SU-DHL-6 (cell line): ENCODE measurements around the gene C5AR1.
A peak's percentile ranks its signal among the peaks of the same experiment; 100 is the strongest.
"Not testable (repeated sequence)": the region's sequence is repeated elsewhere in the genome, so short reads cannot be mapped to it uniquely, and the experiment has no call there.

Source experiments
- H2AFZ ChIP-seq: fragments of 200-600 bp; sonication (generic); 2 replicates; pipeline ENCODE4 v1.6.1; 2014; ENCODE audit warnings: low read depth, mild to moderate bottlenecking, moderate library complexity, mixed read lengths, antibody characterized with exemption, low read length; ENCODE audit not compliant: severe bottlenecking
- H3F3A ChIP-seq: fragments of 200-600 bp; shearing (Covaris generic); 2 replicates; pipeline ENCODE4 v1.6.0; 2016; ENCODE audit warnings: antibody characterized with exemption, mild to moderate bottlenecking; ENCODE audit not compliant: insufficient read depth
- H3K27ac ChIP-seq: fragments of 200-600 bp; sonication (generic); 2 replicates; pipeline ENCODE4 v1.5.1; 2016; ENCODE audit warnings: low read depth, mild to moderate bottlenecking, low read length, moderate library complexity, mixed read lengths
- H3K27me3 ChIP-seq: fragments of 200-600 bp; sonication (generic), shearing (Covaris generic); 2 replicates; pipeline ENCODE4 v1.6.0; 2014; ENCODE audit warnings: mild to moderate bottlenecking, low read length
- H3K36me3 ChIP-seq: fragments of 200-600 bp; sonication (generic); 2 replicates; pipeline ENCODE4 v1.6.1; 2014; ENCODE audit warnings: mild to moderate bottlenecking, low read length, mixed read lengths
- H3K4me2 ChIP-seq: fragments of 300-600, 200-600 bp; shearing (Covaris generic), sonication (generic); 2 replicates; pipeline ENCODE4 v1.6.0; 2014; ENCODE audit warnings: low read length, low read depth, mild to moderate bottlenecking; ENCODE audit not compliant: poor library complexity, severe bottlenecking
- H3K4me3 ChIP-seq: fragments of 200-600 bp; sonication (generic); 2 replicates; pipeline ENCODE4 v1.5.1; 2014; ENCODE audit warnings: antibody characterized with exemption, low read length, mild to moderate bottlenecking, mixed read lengths; ENCODE audit not compliant: insufficient read depth, poor library complexity, severe bottlenecking
- H3K79me2 ChIP-seq: fragments of 200-600 bp; sonication (generic); 2 replicates; pipeline ENCODE4 v1.6.1; 2014; ENCODE audit warnings: mild to moderate bottlenecking, low read length, moderate library complexity; ENCODE audit not compliant: insufficient read depth
- H3K9ac ChIP-seq: fragments of 200-600 bp; sonication (generic); 2 replicates; pipeline ENCODE4 v1.7.0; 2014; ENCODE audit warnings: mild to moderate bottlenecking, low read length
- H3K9me2 ChIP-seq: fragments of 200-600 bp; sonication (generic); replicated peaks from 2 replicates; pipeline ENCODE4 v1.6.1; 2014; ENCODE audit warnings: low read length; ENCODE audit not compliant: insufficient read depth
- H3K9me3 ChIP-seq: fragments of 200-600 bp; sonication (generic); 2 replicates; pipeline ENCODE4 v1.6.1; 2014; ENCODE audit warnings: low read length, mixed read lengths; ENCODE audit not compliant: insufficient read depth
- H4K20me1 ChIP-seq: fragments of 200-600 bp; sonication (generic); 2 replicates; pipeline ENCODE4 v1.6.1; 2014; ENCODE audit warnings: low read depth, mild to moderate bottlenecking, antibody characterized with exemption, low read length, moderate library complexity, mixed read lengths
- EZH2phosphoT487 ChIP-seq: fragments of 200-600 bp; sonication (generic), shearing (Covaris generic); conservative IDR thresholded peaks from 2 replicates; pipeline ENCODE4 v1.6.1; 2018; ENCODE audit warnings: mild to moderate bottlenecking, antibody characterized with exemption, low read length, moderate library complexity, mixed read lengths
- TF ChIP-seq, protein P1 (sequence below): fragments of 200-600 bp; sonication (generic); IDR thresholded peaks from one replicate; pipeline ENCODE4 v1.5.1; 2017; ENCODE audit warnings: antibody characterized with exemption, mild to moderate bottlenecking, low read length, moderate library complexity; ENCODE audit not compliant: insufficient read depth, poor library complexity, severe bottlenecking

Gene C5AR1

GRCh38 chr19:47274891-47275761, 34.5 kb upstream of the C5AR1 start:
- no peaks in the 10 kb centered on the region for H4K20me1 ChIP-seq
- no peaks in the 10 kb centered on the region for H3K9me2 ChIP-seq
- TF ChIP-seq, protein P1, sequence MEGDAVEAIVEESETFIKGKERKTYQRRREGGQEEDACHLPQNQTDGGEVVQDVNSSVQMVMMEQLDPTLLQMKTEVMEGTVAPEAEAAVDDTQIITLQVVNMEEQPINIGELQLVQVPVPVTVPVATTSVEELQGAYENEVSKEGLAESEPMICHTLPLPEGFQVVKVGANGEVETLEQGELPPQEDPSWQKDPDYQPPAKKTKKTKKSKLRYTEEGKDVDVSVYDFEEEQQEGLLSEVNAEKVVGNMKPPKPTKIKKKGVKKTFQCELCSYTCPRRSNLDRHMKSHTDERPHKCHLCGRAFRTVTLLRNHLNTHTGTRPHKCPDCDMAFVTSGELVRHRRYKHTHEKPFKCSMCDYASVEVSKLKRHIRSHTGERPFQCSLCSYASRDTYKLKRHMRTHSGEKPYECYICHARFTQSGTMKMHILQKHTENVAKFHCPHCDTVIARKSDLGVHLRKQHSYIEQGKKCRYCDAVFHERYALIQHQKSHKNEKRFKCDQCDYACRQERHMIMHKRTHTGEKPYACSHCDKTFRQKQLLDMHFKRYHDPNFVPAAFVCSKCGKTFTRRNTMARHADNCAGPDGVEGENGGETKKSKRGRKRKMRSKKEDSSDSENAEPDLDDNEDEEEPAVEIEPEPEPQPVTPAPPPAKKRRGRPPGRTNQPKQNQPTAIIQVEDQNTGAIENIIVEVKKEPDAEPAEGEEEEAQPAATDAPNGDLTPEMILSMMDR: no peak
- no peak for TF ChIP-seq EZH2phosphoT487
- no peaks in the 10 kb centered on the region for H3K27me3 ChIP-seq
- H3K9ac ChIP-seq: peak overlapping the region; percentile 58
- H3K4me2 ChIP-seq: peak overlapping the region; percentile 61
- H3K9me3 ChIP-seq: no peaks in the 10 kb centered on the region
- no peak overlapping the region for H2AFZ ChIP-seq
- no peaks in the 10 kb centered on the region for H3K79me2 ChIP-seq
- no peaks in the 10 kb centered on the region for H3K36me3 ChIP-seq
- H3K4me3 ChIP-seq: peak overlapping the region; percentile 60
- no peak overlapping the region for H3K27ac ChIP-seq
- 0 out of 2 replicates have a peak, but pooled peaks cover 6% of the 10 kb centered on the region for H3F3A ChIP-seq

GRCh38 chr19:47275791-47276461, 33.7 kb upstream of the C5AR1 start:
- H2AFZ ChIP-seq: no peak overlapping the region
- H3K79me2 ChIP-seq: no peaks in the 10 kb centered on the region
- TF ChIP-seq, protein P1: no peak
- TF ChIP-seq EZH2phosphoT487: no peak
- H3K27me3 ChIP-seq: no peaks in the 10 kb centered on the region
- 0 out of 2 replicates have a peak overlapping the region, but pooled peaks have one; percentile 58 for H3K9ac ChIP-seq
- no peaks in the 10 kb centered on the region for H4K20me1 ChIP-seq
- H3K36me3 ChIP-seq: no peaks in the 10 kb centered on the region
- no peak overlapping the region for H3K27ac ChIP-seq
- H3K4me3 ChIP-seq: no peak overlapping the region
- no peaks in the 10 kb centered on the region for H3K9me2 ChIP-seq
- 0 out of 2 replicates have a peak, but pooled peaks cover 6% of the 10 kb centered on the region for H3F3A ChIP-seq
- H3K9me3 ChIP-seq: no peaks in the 10 kb centered on the region
- peak overlapping the region; percentile 61 for H3K4me2 ChIP-seq

GRCh38 chr19:47276513-47276912, 33.1 kb upstream of the C5AR1 start:
- H3K4me2 ChIP-seq, H3K27ac ChIP-seq, H2AFZ ChIP-seq, H3F3A ChIP-seq, H3K36me3 ChIP-seq, H3K9me3 ChIP-seq, H3K27me3 ChIP-seq, H3K4me3 ChIP-seq, H3K9ac ChIP-seq, H3K9me2 ChIP-seq, H3K79me2 ChIP-seq, H4K20me1 ChIP-seq: not testable (repeated sequence)

GRCh38 chr19:47280183-47280797, 29.4 kb upstream of the C5AR1 start:
- H3F3A ChIP-seq: peaks cover 7% of the 10 kb centered on the region
- H3K27me3 ChIP-seq: no peaks in the 10 kb centered on the region
- H3K9me2 ChIP-seq: no peaks in the 10 kb centered on the region
- TF ChIP-seq, protein P1: peak; percentile 21
- TF ChIP-seq EZH2phosphoT487: no peak
- H3K9me3 ChIP-seq: no peaks in the 10 kb centered on the region
- H4K20me1 ChIP-seq: no peaks in the 10 kb centered on the region
- no peak overlapping the region for H3K4me2 ChIP-seq
- H3K27ac ChIP-seq: no peak overlapping the region
- no peak overlapping the region for H2AFZ ChIP-seq
- H3K36me3 ChIP-seq: no peaks in the 10 kb centered on the region
- no peaks in the 10 kb centered on the region for H3K79me2 ChIP-seq
- no peak overlapping the region for H3K9ac ChIP-seq
- H3K4me3 ChIP-seq: no peak overlapping the region
